RWPE1 (cell line): ENCODE measurements around the gene ETFRF1.

Experiments
- CTCF ChIA-PET: fragments of 350-600 bp; sonication (Branson Sonifier 250); formaldehyde crosslinking; extraction: SDS; loops from one replicate; lab custom pipeline; 2021; lab: Yijun Ruan, JAX
- POLR2A ChIA-PET: fragments of 400-600 bp; formaldehyde crosslinking; extraction: SDS; loops from one replicate; lab custom pipeline; 2020; ENCODE audit warnings: antibody characterized with exemption; ENCODE audit not compliant: low non-redundant PET; lab: Yijun Ruan, JAX
- DNase-seq: peaks from one replicate; pipeline ENCODE4 v3.0.0; 2012; ENCODE audit warnings: low spot score
- H3K27ac ChIP-seq: fragments of 450-650 bp; 2 replicates; pipeline ENCODE4 v1.5.1; 2017
- CTCF ChIP-seq: fragments of 450-650 bp; conservative IDR thresholded peaks from 2 replicates; pipeline ENCODE4 v1.5.1; 2017; ENCODE audit warnings: low read depth, mild to moderate bottlenecking

Gene ETFRF1

GRCh38 chr12:25248732-25249131 is 53.7 kb downstream of the ETFRF1 start:
- no peak for DNase-seq
- TF ChIP-seq CTCF, result no peak
- POLR2A ChIA-PET, result no interaction called here
- CTCF ChIA-PET, result interaction anchor here (0.6 kb wide), 1 partner anchor 2000 kb away, joined by 3 read pairs; no protein-coding TSS in a partner anchor
- H3K27ac ChIP-seq, result no peak overlapping the region

- TF ChIP-seq CTCF, result no peak
- peak overlapping the region; percentile 73 for H3K27ac ChIP-seq
- CTCF ChIA-PET, result no interaction called here
- POLR2A ChIA-PET, result interaction anchor here (0.8 kb wide), 1 partner anchor 26 kb away, joined by 5 read pairs; no protein-coding TSS in a partner anchor
- DNase-seq, result peak; percentile 17
Observed at GRCh38 chr12:25249931-25250738, 55.1 kb downstream of the ETFRF1 start.

GRCh38 chr12:25250744-25251730 is 56.0 kb downstream of the ETFRF1 start, which contains the start of gene KRAS:
TSS of gene KRAS (minus strand) at chr12:25250929.
- peak; percentile 80 for DNase-seq
- no peak for TF ChIP-seq CTCF
- H3K27ac ChIP-seq, result peak within 1 kb of the TSS; percentile 73
- CTCF ChIA-PET, result no interaction called here
- POLR2A ChIA-PET, result interaction anchor here (0.5 to 0.8 kb wide), 3 partner anchors 25 to 259 kb away, joined by 3 to 5 read pairs (median 4); no protein-coding TSS in a partner anchor

- POLR2A ChIA-PET, result no interaction called here
Observed at GRCh38 chr12:25251769-25252168, 56.7 kb downstream of the ETFRF1 start.

DNA sequence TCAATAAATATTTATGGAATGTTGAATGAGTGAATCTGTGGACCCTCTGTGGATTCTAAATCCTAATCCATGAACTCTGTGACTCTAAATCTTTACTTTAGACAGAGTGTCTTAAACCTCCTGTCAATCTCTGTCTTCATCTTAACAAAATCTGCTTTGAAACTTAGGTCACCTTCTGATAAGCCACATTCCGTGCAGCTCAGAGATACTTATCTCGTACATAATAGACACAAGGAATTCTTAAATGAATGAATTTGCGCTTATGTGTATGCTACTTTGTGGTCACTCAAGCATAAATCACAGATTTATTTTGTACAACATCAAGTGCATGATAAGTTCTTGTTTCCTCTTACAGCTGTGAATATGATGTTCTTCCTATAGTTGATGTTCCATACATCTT is 57.9 kb downstream of the ETFRF1 start:
- no peak overlapping the region for H3K27ac ChIP-seq
- POLR2A ChIA-PET, result no interaction called here
- CTCF ChIA-PET, result no interaction called here
- no peak for TF ChIP-seq CTCF
- DNase-seq, result no peak

More at GRCh38 chr12:25251769-25252168, 56.7 kb downstream of the ETFRF1 start:
- CTCF ChIA-PET, result no interaction called here
- no peak for DNase-seq
- no peak for TF ChIP-seq CTCF
- peak overlapping the region; percentile 73; the same call in 1 of the 2 replicates for H3K27ac ChIP-seq

DNA sequence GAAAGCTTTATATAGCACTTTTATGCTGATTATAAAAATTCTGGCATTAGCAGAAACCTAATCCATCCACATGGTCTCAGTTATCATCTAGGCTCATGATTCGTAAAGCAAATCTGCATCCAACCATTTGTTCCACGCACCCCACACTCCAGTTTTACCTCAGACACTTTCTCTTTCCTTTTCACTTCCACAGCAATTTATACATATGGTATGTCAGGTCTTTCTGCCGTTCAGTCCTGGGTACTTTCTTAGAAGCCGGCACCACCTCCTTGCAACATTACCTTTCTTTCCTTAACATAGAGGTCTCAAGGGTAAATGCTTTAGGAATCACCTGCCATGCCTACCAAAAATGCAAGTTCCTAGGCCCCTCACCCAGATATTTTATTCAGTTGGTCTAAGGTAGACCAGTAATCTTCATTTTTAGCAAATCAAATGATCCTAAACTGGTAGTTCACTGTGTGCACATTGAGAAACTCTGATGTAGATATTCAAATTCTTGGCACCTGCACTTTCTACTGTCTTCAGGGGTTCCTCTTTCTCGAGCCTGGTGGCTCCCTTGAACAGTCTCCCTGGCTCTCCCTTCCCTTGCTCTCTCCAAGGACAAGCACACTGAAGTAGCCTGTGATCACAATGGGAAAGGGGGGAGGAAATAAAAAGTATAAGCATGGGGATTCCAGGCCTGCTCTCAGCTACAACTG is 58.5 kb downstream of the ETFRF1 start:
- ChIA-PET POLR2A (no interaction called here), CTCF (no interaction called here)
- DNase-seq, result no peak
- TF ChIP-seq CTCF, result no peak
- H3K27ac ChIP-seq, result no peak overlapping the region
